Right atrium auricular region (tissue), 2 donors: ENCODE measurements around the gene DCPS. TPM values are rescaled to one million over a fixed set of nuclear protein-coding genes. Genes with fewer than 3 reads are reported as not detected.
"Not testable (repeated sequence)": the region's sequence is repeated elsewhere in the genome, so short reads cannot be mapped to it uniquely, and the experiment has no call there.

Experiments used
- DNase-seq: peaks from one replicate; pipeline ENCODE4 v3.0.0-alpha.2; 2019; ENCODE audit warnings: low spot score
- H3K27ac ChIP-seq, 2 donors: fragments of 200-600 bp; sonication (generic); 1 replicate in 1 of 2; 2 replicates in 1 of 2; pipeline ENCODE4 v1.5.1; 2016 to 2019
- H3K27me3 ChIP-seq, 2 donors: fragments of 200-600 bp; sonication (generic); one replicate each; pipeline versions ENCODE4 v1.5.1 to v1.6.0; 2017 to 2019
- H3K36me3 ChIP-seq: fragments of 200-600 bp; sonication (generic); one replicate; pipeline ENCODE4 v1.5.1; 2016
- H3K4me1 ChIP-seq, 2 donors: fragments of 200-600 bp; sonication (generic); one replicate each; pipeline versions ENCODE4 v1.5.1 to v1.6.0; 2017 to 2019
- H3K4me3 ChIP-seq, 2 donors: fragments of 200-600 bp; sonication (generic); 1 replicate in 1 of 2; 2 replicates in 1 of 2; pipeline ENCODE4 v1.5.1; 2017 to 2019; ENCODE audit warnings: mild to moderate bottlenecking in 1 of 2, moderate library complexity in 1 of 2
- H3K9me3 ChIP-seq, 2 donors: fragments of 200-600 bp; sonication (generic); one replicate each; pipeline ENCODE4 v1.5.1; 2019
- total RNA-seq, 2 donors: library from RNA; depleted of rRNA; stranded (reverse); fragments of >200 nt; gene quantifications; one replicate each; pipeline ENCODE4 v1.1.0, GENCODE V29; 2016
- TF ChIP-seq, protein P1 (sequence below), 2 donors: fragments of 200-600 bp; sonication (generic); IDR thresholded peaks; one replicate each; pipeline ENCODE4 v1.5.1; 2019; ENCODE audit warnings: antibody characterized with exemption in 2 of 2

The DCPS gene
- total RNA-seq, 2 donors from 2014 or later = 12.1 to 14.1 TPM

GRCh38 chr11:126366823-126367654 is 63.2 kb downstream of the DCPS start:
- TF ChIP-seq, protein P1, sequence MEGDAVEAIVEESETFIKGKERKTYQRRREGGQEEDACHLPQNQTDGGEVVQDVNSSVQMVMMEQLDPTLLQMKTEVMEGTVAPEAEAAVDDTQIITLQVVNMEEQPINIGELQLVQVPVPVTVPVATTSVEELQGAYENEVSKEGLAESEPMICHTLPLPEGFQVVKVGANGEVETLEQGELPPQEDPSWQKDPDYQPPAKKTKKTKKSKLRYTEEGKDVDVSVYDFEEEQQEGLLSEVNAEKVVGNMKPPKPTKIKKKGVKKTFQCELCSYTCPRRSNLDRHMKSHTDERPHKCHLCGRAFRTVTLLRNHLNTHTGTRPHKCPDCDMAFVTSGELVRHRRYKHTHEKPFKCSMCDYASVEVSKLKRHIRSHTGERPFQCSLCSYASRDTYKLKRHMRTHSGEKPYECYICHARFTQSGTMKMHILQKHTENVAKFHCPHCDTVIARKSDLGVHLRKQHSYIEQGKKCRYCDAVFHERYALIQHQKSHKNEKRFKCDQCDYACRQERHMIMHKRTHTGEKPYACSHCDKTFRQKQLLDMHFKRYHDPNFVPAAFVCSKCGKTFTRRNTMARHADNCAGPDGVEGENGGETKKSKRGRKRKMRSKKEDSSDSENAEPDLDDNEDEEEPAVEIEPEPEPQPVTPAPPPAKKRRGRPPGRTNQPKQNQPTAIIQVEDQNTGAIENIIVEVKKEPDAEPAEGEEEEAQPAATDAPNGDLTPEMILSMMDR (IDR thresholded peaks at IDR 0.05) = peak in 1 of 2 donors; percentile 50
- H3K9me3 ChIP-seq, H3K27me3 ChIP-seq, DNase-seq, H3K36me3 ChIP-seq, H3K4me3 ChIP-seq: not testable (repeated sequence)
- H3K4me1 ChIP-seq = peaks cover 0 to 69% of the 10 kb centered on the region in 2 donors
- H3K27ac ChIP-seq = peak overlapping the region; percentile 80 to 83

DNA sequence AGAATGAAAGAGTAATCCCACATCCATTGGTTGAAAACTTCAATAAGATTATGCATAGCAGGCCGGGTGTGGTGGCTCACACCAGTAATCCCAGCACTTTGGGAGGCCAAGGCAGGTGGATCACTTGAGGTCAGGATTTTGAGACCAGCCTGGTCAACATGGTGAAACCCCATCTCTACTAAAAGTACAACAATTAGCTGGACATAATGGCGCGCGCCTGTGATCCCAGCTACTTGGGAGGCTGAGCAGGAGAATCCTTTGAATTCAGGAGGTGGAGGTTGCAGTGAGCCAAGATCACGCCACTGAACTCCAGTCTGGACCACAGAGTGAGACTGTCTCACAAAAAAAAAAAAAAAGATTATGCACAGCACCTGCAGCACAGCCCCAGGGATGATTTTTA is 63.9 kb downstream of the DCPS start:
- H3K27me3 ChIP-seq, DNase-seq, H3K9me3 ChIP-seq, H3K4me3 ChIP-seq, H3K36me3 ChIP-seq: not testable (repeated sequence)
- Histone ChIP-seq H3K4me1 (peaks cover 0 to 66% of the 10 kb centered on the region in 2 donors), H3K27ac (peak overlapping the region; percentile 80 to 83)

DNA sequence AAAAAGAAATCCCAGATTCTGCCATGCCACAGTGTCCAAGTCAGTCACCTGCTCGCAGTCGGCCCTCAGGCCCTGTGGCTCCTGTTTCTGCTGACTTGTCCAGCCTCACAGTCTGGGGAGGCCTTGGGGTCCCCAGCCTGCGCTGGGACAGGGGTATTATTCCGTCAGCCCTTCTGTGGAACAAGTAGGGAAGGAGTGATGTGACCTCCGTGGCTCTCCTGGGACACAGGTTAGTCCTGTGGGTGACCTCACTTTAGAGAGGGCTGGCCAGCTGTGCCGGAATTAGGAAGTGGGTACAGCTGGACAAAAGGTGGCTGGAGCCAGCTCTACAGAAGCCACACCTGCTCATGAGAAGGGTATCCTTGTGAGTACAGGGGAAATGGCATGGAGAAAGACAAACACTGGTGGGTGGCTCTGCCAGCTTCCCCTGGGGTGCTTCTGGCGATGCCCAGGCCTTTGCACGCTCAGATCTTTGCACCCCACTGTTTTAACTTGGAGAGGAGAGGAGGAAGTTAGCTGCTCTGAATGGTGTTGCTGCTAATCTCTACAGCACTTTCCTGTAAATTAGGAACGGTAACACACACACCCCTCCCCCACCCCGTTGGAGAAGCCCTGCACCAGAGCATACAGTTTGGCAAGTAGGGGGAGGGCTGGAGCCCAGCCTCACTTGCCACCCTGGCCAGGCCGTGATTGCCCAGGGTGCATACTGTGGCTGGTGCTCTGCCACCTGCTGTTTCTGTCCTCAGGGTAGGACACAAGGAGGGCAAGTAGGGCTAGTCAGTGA is 64.7 kb downstream of the DCPS start:
- not testable (repeated sequence) for H3K9me3 ChIP-seq, H3K27me3 ChIP-seq, DNase-seq, H3K36me3 ChIP-seq, H3K4me3 ChIP-seq
- Histone ChIP-seq H3K4me1 (peaks cover 0 to 66% of the 10 kb centered on the region in 2 donors), H3K27ac (peak overlapping the region; percentile 80 to 83)
- TF ChIP-seq, protein P1 (IDR thresholded peaks at IDR 0.05) = peak in 1 of 2 donors; percentile 18

GRCh38 chr11:126370016-126370415 is 66.2 kb downstream of the DCPS start:
- Histone ChIP-seq H3K36me3 (no peaks in the 10 kb centered on the region), H3K4me1 (peaks cover 0 to 72% of the 10 kb centered on the region in 2 donors), H3K27ac (peak overlapping the region in 1 of 2 donors; percentile 46), H3K9me3 (no peaks in the 10 kb centered on the region), H3K27me3 (no peaks in the 10 kb centered on the region), H3K4me3 (no peak overlapping the region)
- DNase-seq = no peak
- TF ChIP-seq, protein P1 (IDR thresholded peaks at IDR 0.05) = no peak

GRCh38 chr11:126371595-126371994 is 67.7 kb downstream of the DCPS start:
- Histone ChIP-seq H3K27ac (peak overlapping the region; percentile 65 to 72), H3K27me3 (no peaks in the 10 kb centered on the region), H3K36me3 (no peaks in the 10 kb centered on the region), H3K4me3 (no peak overlapping the region), H3K4me1 (peaks cover 0 to 72% of the 10 kb centered on the region in 2 donors), H3K9me3 (no peaks in the 10 kb centered on the region)
- TF ChIP-seq, protein P1 (IDR thresholded peaks at IDR 0.05) = no peak
- DNase-seq = no peak

GRCh38 chr11:126373389-126374066 is 69.7 kb downstream of the DCPS start:
- H3K9me3 ChIP-seq, H3K27me3 ChIP-seq, DNase-seq, H3K36me3 ChIP-seq, H3K4me3 ChIP-seq: not testable (repeated sequence)
- peaks cover 0 to 69% of the 10 kb centered on the region in 2 donors for H3K4me1 ChIP-seq
- peak overlapping the region; percentile 65 to 72 for H3K27ac ChIP-seq

GRCh38 chr11:126374562-126375300 is 70.9 kb downstream of the DCPS start:
- not testable (repeated sequence) for H3K9me3 ChIP-seq, H3K36me3 ChIP-seq, DNase-seq, H3K4me3 ChIP-seq, H3K27me3 ChIP-seq
- Histone ChIP-seq H3K4me1 (peaks cover 0 to 71% of the 10 kb centered on the region in 2 donors), H3K27ac (peak overlapping the region; percentile 67 to 72)
